Cardiac muscle cell (in vitro differentiated cells and primary cell): ENCODE data around the gene CEP72. TPM values are rescaled to one million over a fixed set of nuclear protein-coding genes. Genes with fewer than 3 reads are reported as not detected.

ENCODE experiments used
- DNase-seq, 2 donors: peaks; one replicate each; pipeline versions ENCODE4 v3.0.0 to v3.0.0-alpha.2; 2010 to 2017; ENCODE audit warnings: low read depth in 1 of 2, low spot score in 1 of 2
- H3K27ac ChIP-seq: fragments of 200-600 bp; sonication (generic); 2 replicates; pipeline ENCODE4 v1.5.1; 2016
- H3K27me3 ChIP-seq: fragments of 200-600 bp; sonication (generic); 2 replicates; pipeline ENCODE4 v1.6.0; 2016; ENCODE audit warnings: control low read depth
- H3K36me3 ChIP-seq: fragments of 200-600 bp; sonication (generic); 2 replicates; pipeline ENCODE4 v1.5.1; 2016; ENCODE audit warnings: control low read depth
- H3K4me1 ChIP-seq: fragments of 200-600 bp; sonication (generic); 2 replicates; pipeline ENCODE4 v1.8.1; 2017; ENCODE audit warnings: low read depth, mild to moderate bottlenecking, mixed run types
- H3K4me3 ChIP-seq: fragments of 200-600 bp; sonication (generic); 2 replicates; pipeline ENCODE4 v1.5.1; 2016; ENCODE audit warnings: mild to moderate bottlenecking
- H3K9me3 ChIP-seq: fragments of 200-600 bp; sonication (generic); 2 replicates; pipeline ENCODE4 v1.5.1; 2017; ENCODE audit warnings: low read depth, mild to moderate bottlenecking, control low read depth
- polyA plus RNA-seq: library from polyadenylated mRNA; unstranded; fragments of >200 nt; fragmentation: Nextera tagmentation; extraction: Ambion mirVana; gene quantifications from 2 replicates; pipeline ENCODE4 v1.2.1, GENCODE V29; 2016
- total RNA-seq: library from RNA; depleted of rRNA; stranded (reverse); fragments of >200 nt; gene quantifications from 2 replicates; pipeline ENCODE4 v1.2.3, GENCODE V29; 2016
- TF ChIP-seq, protein P1 (sequence below): IDR thresholded peaks from 2 replicates; pipeline ENCODE4 v1.5.1; 2012; ENCODE audit warnings: low read depth, mild to moderate bottlenecking, low read length

CEP72 gene
- total and polyA plus RNA-seq, 2 experiments from 2014 or later = 6.6 to 8.5 TPM

DNA sequence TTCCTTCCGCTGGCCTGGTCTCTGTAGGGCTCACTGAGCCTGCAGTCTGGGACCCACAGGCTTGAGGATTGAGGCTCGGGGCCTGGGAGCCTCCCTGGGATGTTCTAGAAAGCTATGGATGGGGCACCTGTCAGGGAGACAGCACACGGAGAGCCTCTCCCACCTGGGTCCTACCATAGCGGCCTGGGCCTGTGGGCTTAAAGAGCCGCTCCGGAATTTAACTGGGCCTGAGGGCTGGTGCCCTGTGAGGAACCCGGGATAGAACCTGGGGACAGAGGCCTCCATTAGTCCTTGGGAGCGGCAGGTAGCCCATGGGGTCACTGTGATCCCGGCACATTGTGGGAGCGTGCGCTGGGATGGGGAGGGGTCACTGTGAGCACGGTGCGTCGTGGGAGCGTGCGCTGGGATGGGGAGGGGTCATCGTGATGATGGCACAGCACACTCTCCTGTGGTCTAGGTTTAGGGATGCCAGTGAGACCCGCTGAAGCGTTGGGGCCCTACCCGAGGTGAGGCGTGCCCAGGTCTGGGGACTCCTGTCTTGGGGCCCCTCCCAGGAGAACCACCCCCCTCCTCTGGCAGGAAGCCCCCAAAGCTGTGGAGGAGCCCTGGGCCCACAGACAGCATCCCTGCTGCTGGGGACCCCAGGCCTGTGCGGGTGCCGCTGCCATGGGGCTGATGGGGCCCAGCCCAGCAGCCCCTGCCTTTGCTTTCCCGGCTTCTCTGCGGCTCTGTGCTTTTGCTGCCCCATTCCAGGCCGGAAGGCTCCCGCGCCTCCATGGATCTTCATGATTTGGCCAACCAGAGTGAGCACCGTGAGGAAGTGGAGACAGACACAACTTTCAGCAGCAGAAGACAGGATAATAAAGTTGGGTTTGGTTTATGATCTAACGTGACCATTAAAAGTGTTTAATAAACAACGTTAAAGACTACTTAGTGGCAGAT is 3.4 kb upstream of the CEP72 start:
- no peak for DNase-seq
- Histone ChIP-seq H3K27ac (no peak overlapping the region), H3K27me3 (no peaks in the 10 kb centered on the region), H3K9me3 (no peaks in the 10 kb centered on the region), H3K36me3 (no peaks in the 10 kb centered on the region), H3K4me3 (no peak overlapping the region), H3K4me1 (no peaks in the 10 kb centered on the region)
- TF ChIP-seq, protein P1, sequence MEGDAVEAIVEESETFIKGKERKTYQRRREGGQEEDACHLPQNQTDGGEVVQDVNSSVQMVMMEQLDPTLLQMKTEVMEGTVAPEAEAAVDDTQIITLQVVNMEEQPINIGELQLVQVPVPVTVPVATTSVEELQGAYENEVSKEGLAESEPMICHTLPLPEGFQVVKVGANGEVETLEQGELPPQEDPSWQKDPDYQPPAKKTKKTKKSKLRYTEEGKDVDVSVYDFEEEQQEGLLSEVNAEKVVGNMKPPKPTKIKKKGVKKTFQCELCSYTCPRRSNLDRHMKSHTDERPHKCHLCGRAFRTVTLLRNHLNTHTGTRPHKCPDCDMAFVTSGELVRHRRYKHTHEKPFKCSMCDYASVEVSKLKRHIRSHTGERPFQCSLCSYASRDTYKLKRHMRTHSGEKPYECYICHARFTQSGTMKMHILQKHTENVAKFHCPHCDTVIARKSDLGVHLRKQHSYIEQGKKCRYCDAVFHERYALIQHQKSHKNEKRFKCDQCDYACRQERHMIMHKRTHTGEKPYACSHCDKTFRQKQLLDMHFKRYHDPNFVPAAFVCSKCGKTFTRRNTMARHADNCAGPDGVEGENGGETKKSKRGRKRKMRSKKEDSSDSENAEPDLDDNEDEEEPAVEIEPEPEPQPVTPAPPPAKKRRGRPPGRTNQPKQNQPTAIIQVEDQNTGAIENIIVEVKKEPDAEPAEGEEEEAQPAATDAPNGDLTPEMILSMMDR = no peak

DNA sequence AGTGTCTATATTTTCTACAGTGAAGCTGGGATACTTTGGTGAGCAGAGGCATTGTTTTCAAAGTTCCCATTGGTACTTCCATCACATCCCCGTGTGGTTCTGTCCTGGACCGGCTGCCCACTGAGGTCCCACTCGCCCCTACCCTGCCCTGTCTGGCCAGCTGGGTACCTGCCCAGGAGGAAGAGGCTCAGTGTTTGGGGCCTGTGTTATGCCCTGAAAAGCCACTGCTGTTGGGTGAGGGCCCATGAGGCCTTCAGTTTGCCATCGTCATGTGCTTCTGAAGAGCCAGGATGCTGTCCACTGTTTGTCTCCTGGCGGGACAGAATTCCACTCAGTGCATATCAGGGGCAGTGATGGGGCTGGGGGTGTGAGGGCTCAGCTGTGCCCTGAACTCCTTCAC is 2.6 kb upstream of the CEP72 start:
- H3K4me1 ChIP-seq = no peaks in the 10 kb centered on the region
- DNase-seq = no peak
- no peak overlapping the region for H3K27ac ChIP-seq
- no peaks in the 10 kb centered on the region for H3K9me3 ChIP-seq
- no peaks in the 10 kb centered on the region for H3K27me3 ChIP-seq
- no peaks in the 10 kb centered on the region for H3K36me3 ChIP-seq
- TF ChIP-seq, protein P1 = no peak
- no peak overlapping the region for H3K4me3 ChIP-seq

DNA sequence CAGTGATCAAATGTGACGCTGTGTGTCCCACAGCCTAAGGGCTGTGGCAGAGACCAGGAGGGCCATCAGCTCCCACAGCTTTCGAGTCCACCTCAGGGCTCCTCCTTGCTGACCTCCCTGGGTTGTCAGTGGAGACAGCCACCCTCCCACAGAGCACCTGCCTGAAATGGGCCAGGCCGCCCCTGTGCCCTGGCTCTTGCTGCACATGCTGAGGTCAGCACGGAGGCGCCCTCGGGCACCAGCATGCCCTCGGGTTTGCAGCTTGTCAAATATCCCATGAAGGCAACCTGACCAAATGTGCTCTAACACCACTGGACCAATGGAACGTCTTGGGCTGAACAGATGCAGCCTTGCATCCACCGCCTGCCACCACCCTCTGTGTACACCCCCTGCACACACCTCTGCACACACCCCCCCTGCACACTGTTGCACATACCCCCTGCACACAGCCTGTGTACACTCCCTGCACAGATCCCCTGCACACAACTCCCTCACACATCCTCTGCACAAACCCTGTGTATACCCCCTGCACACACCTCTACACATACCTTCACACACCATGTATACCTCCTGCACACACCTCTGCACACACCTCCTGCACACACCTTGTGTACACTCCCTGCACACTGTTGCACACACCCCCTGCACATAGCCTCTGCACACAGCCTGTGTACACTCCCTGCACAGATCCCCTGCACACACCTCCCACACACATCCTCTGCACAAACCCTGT is 2.0 kb upstream of the CEP72 start:
- H3K4me3 ChIP-seq = no peak overlapping the region
- no peaks in the 10 kb centered on the region for H3K4me1 ChIP-seq
- no peak for DNase-seq
- no peaks in the 10 kb centered on the region for H3K9me3 ChIP-seq
- TF ChIP-seq, protein P1 = no peak
- H3K27ac ChIP-seq = no peak overlapping the region
- H3K36me3 ChIP-seq = no peaks in the 10 kb centered on the region
- no peaks in the 10 kb centered on the region for H3K27me3 ChIP-seq

DNA sequence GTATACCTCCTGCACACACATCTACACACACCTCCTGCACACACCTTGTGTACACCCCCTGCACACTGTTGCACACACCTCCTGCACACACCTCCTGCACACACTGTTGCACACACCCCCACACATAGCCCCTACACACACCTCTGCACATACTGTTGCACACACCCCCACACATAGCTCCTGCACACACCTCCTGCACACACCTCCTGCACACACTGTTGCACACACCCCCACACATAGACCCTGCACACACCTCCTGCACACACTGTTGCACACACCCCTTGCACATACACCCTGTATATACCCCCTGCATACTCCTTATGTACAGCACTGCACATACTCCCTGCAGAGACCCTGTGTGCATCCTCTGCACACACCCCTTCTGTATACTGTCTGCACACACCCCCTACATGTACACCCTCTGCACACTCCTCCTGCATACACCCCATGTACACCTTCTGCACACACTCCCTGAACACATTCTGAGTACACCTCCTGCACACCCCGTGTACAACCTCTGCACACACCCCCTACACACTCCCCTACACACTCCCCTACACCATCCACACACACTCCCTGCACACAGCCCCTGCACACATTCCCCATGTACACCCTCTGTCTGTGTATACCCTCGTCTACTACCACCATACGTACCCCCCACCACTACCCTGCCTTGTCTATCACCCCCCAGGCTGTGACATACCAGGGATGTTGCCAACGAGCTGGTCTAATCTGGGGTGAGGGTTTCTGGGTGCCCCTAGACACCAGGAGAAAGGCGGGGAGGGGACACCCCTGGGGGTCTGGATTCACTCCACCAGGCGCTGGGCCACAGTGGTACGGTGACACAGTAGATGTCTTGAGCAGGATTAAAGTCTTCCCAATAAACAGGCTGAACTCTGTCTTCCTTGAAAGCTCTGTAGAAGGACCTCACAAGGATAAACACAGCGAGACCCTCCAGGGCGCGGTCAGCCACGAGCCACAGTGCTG is 1.1 kb upstream of the CEP72 start:
- no peak for DNase-seq
- H3K36me3 ChIP-seq = no peaks in the 10 kb centered on the region
- TF ChIP-seq, protein P1 = no peak

More for the DNA sequence above, 1.1 kb upstream of the CEP72 start:
- Histone ChIP-seq H3K27ac (no peak overlapping the region), H3K4me3 (peak overlapping the region; percentile 90), H3K9me3 (no peaks in the 10 kb centered on the region), H3K4me1 (no peaks in the 10 kb centered on the region), H3K27me3 (no peaks in the 10 kb centered on the region)
